ENCODE data around the gene SPINT2.

- TF ChIP-seq CTCF (conservative IDR thresholded peaks at IDR 0.05; ENCODE audit: low read depth, low read length) (no peak), EZH2 (IDR thresholded peaks at IDR 0.05; ENCODE audit: borderline replicate concordance, low read depth, low read length, poor library complexity, severe bottlenecking) (no peak)
Measured at GRCh38 chr19:38307076-38307475, 42.7 kb downstream of the SPINT2 start.

Measured in A673 (cell line).